HL-60 (cell line): ENCODE data around the gene XAB2.

Experiments
- CTCF ChIP-seq: IDR thresholded peaks from one replicate; pipeline ENCODE4 v1.5.1; 2011; ENCODE audit warnings: low read length, control low read depth, inconsistent platforms; ENCODE audit not compliant: insufficient read depth
- GABPA ChIP-seq: IDR thresholded peaks from 2 replicates; pipeline ENCODE4 v1.6.1; 2012; ENCODE audit warnings: low read depth
- POLR2AphosphoS5 ChIP-seq: IDR thresholded peaks from 2 replicates; pipeline ENCODE4 v1.6.1; 2012; ENCODE audit warnings: low read depth
- TF ChIP-seq, protein P1 (sequence below): IDR thresholded peaks from 2 replicates; pipeline ENCODE4 v1.6.1; 2012; ENCODE audit warnings: low read depth; ENCODE audit not compliant: insufficient replicate concordance

GRCh38 chr19:7579182-7579581, 50.2 kb downstream of the XAB2 start:
- TF ChIP-seq CTCF: no peak
- TF ChIP-seq, protein P1, sequence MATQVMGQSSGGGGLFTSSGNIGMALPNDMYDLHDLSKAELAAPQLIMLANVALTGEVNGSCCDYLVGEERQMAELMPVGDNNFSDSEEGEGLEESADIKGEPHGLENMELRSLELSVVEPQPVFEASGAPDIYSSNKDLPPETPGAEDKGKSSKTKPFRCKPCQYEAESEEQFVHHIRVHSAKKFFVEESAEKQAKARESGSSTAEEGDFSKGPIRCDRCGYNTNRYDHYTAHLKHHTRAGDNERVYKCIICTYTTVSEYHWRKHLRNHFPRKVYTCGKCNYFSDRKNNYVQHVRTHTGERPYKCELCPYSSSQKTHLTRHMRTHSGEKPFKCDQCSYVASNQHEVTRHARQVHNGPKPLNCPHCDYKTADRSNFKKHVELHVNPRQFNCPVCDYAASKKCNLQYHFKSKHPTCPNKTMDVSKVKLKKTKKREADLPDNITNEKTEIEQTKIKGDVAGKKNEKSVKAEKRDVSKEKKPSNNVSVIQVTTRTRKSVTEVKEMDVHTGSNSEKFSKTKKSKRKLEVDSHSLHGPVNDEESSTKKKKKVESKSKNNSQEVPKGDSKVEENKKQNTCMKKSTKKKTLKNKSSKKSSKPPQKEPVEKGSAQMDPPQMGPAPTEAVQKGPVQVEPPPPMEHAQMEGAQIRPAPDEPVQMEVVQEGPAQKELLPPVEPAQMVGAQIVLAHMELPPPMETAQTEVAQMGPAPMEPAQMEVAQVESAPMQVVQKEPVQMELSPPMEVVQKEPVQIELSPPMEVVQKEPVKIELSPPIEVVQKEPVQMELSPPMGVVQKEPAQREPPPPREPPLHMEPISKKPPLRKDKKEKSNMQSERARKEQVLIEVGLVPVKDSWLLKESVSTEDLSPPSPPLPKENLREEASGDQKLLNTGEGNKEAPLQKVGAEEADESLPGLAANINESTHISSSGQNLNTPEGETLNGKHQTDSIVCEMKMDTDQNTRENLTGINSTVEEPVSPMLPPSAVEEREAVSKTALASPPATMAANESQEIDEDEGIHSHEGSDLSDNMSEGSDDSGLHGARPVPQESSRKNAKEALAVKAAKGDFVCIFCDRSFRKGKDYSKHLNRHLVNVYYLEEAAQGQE: no peak
- TF ChIP-seq POLR2AphosphoS5: no peak
- no peak for TF ChIP-seq GABPA
